ENCODE measurements around the gene KCNIP1.

Gene KCNIP1

GRCh38 chr5:170534941-170535340, 31.1 kb downstream of the KCNIP1 start:
- no peak overlapping the region for H3K4me2 ChIP-seq (ENCODE audit: low read depth, low read length, poor library complexity, severe bottlenecking)

GRCh38 chr5:170536525-170536924, 32.7 kb downstream of the KCNIP1 start:
- H3K36me3 ChIP-seq (ENCODE audit: low read length) = no peaks in the 10 kb centered on the region
- H3F3A ChIP-seq (ENCODE audit: insufficient read depth) = no peaks in the 10 kb centered on the region
- no peak overlapping the region for H3K27ac ChIP-seq (ENCODE audit: low read depth, low read length)
- H3K27me3 ChIP-seq (ENCODE audit: low read length) = no peaks in the 10 kb centered on the region
- no peaks in the 10 kb centered on the region for H3K79me2 ChIP-seq (ENCODE audit: insufficient read depth, low read length)
- no peak overlapping the region for H3K9ac ChIP-seq (ENCODE audit: low read length)
- H4K20me1 ChIP-seq (ENCODE audit: low read depth, low read length) = no peaks in the 10 kb centered on the region
- H3K4me2 ChIP-seq (ENCODE audit: low read depth, low read length, poor library complexity, severe bottlenecking) = no peak overlapping the region
- H3K9me2 ChIP-seq (replicated peaks; ENCODE audit: insufficient read depth, low read length) = no peaks in the 10 kb centered on the region
- no peak overlapping the region for H3K4me3 ChIP-seq (ENCODE audit: insufficient read depth, low read length, poor library complexity, severe bottlenecking)
- no peak overlapping the region for H2AFZ ChIP-seq (ENCODE audit: low read depth, low read length, severe bottlenecking)
- no peak for TF ChIP-seq EZH2phosphoT487 (conservative IDR thresholded peaks at IDR 0.05; ENCODE audit: low read length)
- TF ChIP-seq, protein P1, sequence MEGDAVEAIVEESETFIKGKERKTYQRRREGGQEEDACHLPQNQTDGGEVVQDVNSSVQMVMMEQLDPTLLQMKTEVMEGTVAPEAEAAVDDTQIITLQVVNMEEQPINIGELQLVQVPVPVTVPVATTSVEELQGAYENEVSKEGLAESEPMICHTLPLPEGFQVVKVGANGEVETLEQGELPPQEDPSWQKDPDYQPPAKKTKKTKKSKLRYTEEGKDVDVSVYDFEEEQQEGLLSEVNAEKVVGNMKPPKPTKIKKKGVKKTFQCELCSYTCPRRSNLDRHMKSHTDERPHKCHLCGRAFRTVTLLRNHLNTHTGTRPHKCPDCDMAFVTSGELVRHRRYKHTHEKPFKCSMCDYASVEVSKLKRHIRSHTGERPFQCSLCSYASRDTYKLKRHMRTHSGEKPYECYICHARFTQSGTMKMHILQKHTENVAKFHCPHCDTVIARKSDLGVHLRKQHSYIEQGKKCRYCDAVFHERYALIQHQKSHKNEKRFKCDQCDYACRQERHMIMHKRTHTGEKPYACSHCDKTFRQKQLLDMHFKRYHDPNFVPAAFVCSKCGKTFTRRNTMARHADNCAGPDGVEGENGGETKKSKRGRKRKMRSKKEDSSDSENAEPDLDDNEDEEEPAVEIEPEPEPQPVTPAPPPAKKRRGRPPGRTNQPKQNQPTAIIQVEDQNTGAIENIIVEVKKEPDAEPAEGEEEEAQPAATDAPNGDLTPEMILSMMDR (IDR thresholded peaks at IDR 0.05; ENCODE audit: insufficient read depth, low read length, poor library complexity, severe bottlenecking) = no peak
- no peaks in the 10 kb centered on the region for H3K9me3 ChIP-seq (ENCODE audit: insufficient read depth, low read length)

More at GRCh38 chr5:170534941-170535340, 31.1 kb downstream of the KCNIP1 start:
- no peaks in the 10 kb centered on the region for H3K9me3 ChIP-seq (ENCODE audit: insufficient read depth, low read length)
- H4K20me1 ChIP-seq (ENCODE audit: low read depth, low read length) = no peaks in the 10 kb centered on the region
- H3K9ac ChIP-seq (ENCODE audit: low read length) = no peak overlapping the region
- H3K36me3 ChIP-seq (ENCODE audit: low read length) = no peaks in the 10 kb centered on the region
- no peak overlapping the region for H2AFZ ChIP-seq (ENCODE audit: low read depth, low read length, severe bottlenecking)
- no peaks in the 10 kb centered on the region for H3K9me2 ChIP-seq (replicated peaks; ENCODE audit: insufficient read depth, low read length)
- no peak for TF ChIP-seq EZH2phosphoT487 (conservative IDR thresholded peaks at IDR 0.05; ENCODE audit: low read length)
- TF ChIP-seq, protein P1 (IDR thresholded peaks at IDR 0.05; ENCODE audit: insufficient read depth, low read length, poor library complexity, severe bottlenecking) = no peak
- H3F3A ChIP-seq (ENCODE audit: insufficient read depth) = no peaks in the 10 kb centered on the region
- H3K27me3 ChIP-seq (ENCODE audit: low read length) = no peaks in the 10 kb centered on the region
- no peak overlapping the region for H3K27ac ChIP-seq (ENCODE audit: low read depth, low read length)
- no peak overlapping the region for H3K4me3 ChIP-seq (ENCODE audit: insufficient read depth, low read length, poor library complexity, severe bottlenecking)
- no peaks in the 10 kb centered on the region for H3K79me2 ChIP-seq (ENCODE audit: insufficient read depth, low read length)

GRCh38 chr5:170537451-170538095, 33.8 kb downstream of the KCNIP1 start:
- Histone ChIP-seq H3K27me3 (ENCODE audit: low read length) (no peaks in the 10 kb centered on the region), H3K4me2 (ENCODE audit: low read depth, low read length, poor library complexity, severe bottlenecking) (no peak overlapping the region), H3K79me2 (ENCODE audit: insufficient read depth, low read length) (no peaks in the 10 kb centered on the region), H3K36me3 (ENCODE audit: low read length) (no peaks in the 10 kb centered on the region), H4K20me1 (ENCODE audit: low read depth, low read length) (no peaks in the 10 kb centered on the region), H3F3A (ENCODE audit: insufficient read depth) (no peaks in the 10 kb centered on the region), H2AFZ (ENCODE audit: low read depth, low read length, severe bottlenecking) (no peak overlapping the region), H3K9me3 (ENCODE audit: insufficient read depth, low read length) (no peaks in the 10 kb centered on the region), H3K9ac (ENCODE audit: low read length) (no peak overlapping the region), H3K27ac (ENCODE audit: low read depth, low read length) (no peak overlapping the region), H3K4me3 (ENCODE audit: insufficient read depth, low read length, poor library complexity, severe bottlenecking) (no peak overlapping the region), H3K9me2 (replicated peaks; ENCODE audit: insufficient read depth, low read length) (no peaks in the 10 kb centered on the region)
- TF ChIP-seq, protein P1 (IDR thresholded peaks at IDR 0.05; ENCODE audit: insufficient read depth, low read length, poor library complexity, severe bottlenecking) = no peak

Data from SU-DHL-6 (cell line).